ENCODE results near the gene CRYAA.
A peak's percentile ranks its signal among the peaks of the same experiment; 100 is the strongest.
"Not testable (repeated sequence)": the region's sequence is repeated elsewhere in the genome, so short reads cannot be mapped to it uniquely, and the experiment has no call there.

CRYAA gene

GRCh38 chr21:43168708-43169107, at the start of gene CRYAA:
TSS of gene CRYAA (plus strand) at chr21:43169008. CDS start at chr21:43169100, 92 bp downstream.
- DNase-seq = not testable (repeated sequence)

- not testable (repeated sequence) for DNase-seq
Measured at GRCh38 chr21:43130094-43130493, 38.7 kb upstream of the CRYAA start.

- DNase-seq = not testable (repeated sequence)
Measured at GRCh38 chr21:43134520-43134919, 34.3 kb upstream of the CRYAA start.

GRCh38 chr21:43138944-43139343, 29.9 kb upstream of the CRYAA start:
- DNase-seq = not testable (repeated sequence)

- DNase-seq = not testable (repeated sequence)
Measured at GRCh38 chr21:43141407-43141806, 27.4 kb upstream of the CRYAA start.

- not testable (repeated sequence) for DNase-seq
Measured at GRCh38 chr21:43146637-43147036, 22.2 kb upstream of the CRYAA start.

GRCh38 chr21:43147999-43148398, 20.8 kb upstream of the CRYAA start:
- not testable (repeated sequence) for DNase-seq

- not testable (repeated sequence) for DNase-seq
Measured at GRCh38 chr21:43149344-43149743, 19.5 kb upstream of the CRYAA start.

GRCh38 chr21:43153601-43154000, 15.2 kb upstream of the CRYAA start:
- not testable (repeated sequence) for DNase-seq

GRCh38 chr21:43159279-43160175, 9.3 kb upstream of the CRYAA start:
- not testable (repeated sequence) for DNase-seq

- DNase-seq = not testable (repeated sequence)
Measured at GRCh38 chr21:43161826-43162707, 6.7 kb upstream of the CRYAA start.

- not testable (repeated sequence) for DNase-seq
Measured at GRCh38 chr21:43162708-43163205, 6.1 kb upstream of the CRYAA start.

GRCh38 chr21:43164823-43165222, 4.0 kb upstream of the CRYAA start:
- DNase-seq = not testable (repeated sequence)

- not testable (repeated sequence) for DNase-seq
Measured at GRCh38 chr21:43165734-43166133, 3.1 kb upstream of the CRYAA start.

- not testable (repeated sequence) for DNase-seq
Measured at GRCh38 chr21:43169230-43169886, 550 bp downstream of the CRYAA start.

GRCh38 chr21:43169891-43170290, 1.1 kb downstream of the CRYAA start:
- DNase-seq = not testable (repeated sequence)

- not testable (repeated sequence) for DNase-seq
Measured at GRCh38 chr21:43172812-43173211, 4.0 kb downstream of the CRYAA start.

- DNase-seq = peak; percentile 15
Measured at GRCh38 chr21:43173438-43173837, 4.6 kb downstream of the CRYAA start.

GRCh38 chr21:43173930-43174329, 5.1 kb downstream of the CRYAA start:
- not testable (repeated sequence) for DNase-seq

GRCh38 chr21:43174998-43175397, 6.2 kb downstream of the CRYAA start:
- DNase-seq = not testable (repeated sequence)

GRCh38 chr21:43176621-43177020, 7.8 kb downstream of the CRYAA start:
- not testable (repeated sequence) for DNase-seq

Data from activated naive CD4-positive, alpha-beta T cell treated with Interleukin-2 at 50 U/mL for 16 hours (primary cell).